DND-41 (cell line): ENCODE results near the gene ARHGAP15.

Source experiments
- CTCF ChIP-seq: IDR thresholded peaks from 2 replicates; pipeline ENCODE4 v1.5.1; 2012; ENCODE audit warnings: borderline replicate concordance, low read length, moderate library complexity, mild to moderate bottlenecking; ENCODE audit not compliant: poor library complexity, severe bottlenecking; ENCODE audit errors: extremely low read depth
- EZH2 ChIP-seq: IDR thresholded peaks from 3 replicates; pipeline ENCODE4 v1.6.1; 2012; ENCODE audit warnings: borderline replicate concordance, low read depth, mild to moderate bottlenecking, moderate library complexity, low read length, inconsistent platforms; ENCODE audit not compliant: severe bottlenecking

GRCh38 chr2:143230506-143231253 lies 101.5 kb downstream of the ARHGAP15 start:
- TF ChIP-seq CTCF (no peak), EZH2 (no peak)
